Nephron (organoid): ENCODE measurements around the gene KCTD5.
A peak's percentile ranks its signal among the peaks of the same experiment; 100 is the strongest.

Experiments
- H3K27ac Mint-ChIP-seq, 3 experiments: 2 replicates each; pipeline ENCODE4 v1.8.0; 2020; ENCODE audit warnings: mixed read lengths in 3 of 3, mild to moderate bottlenecking in 2 of 3, moderate library complexity in 1 of 3
- H3K27me3 Mint-ChIP-seq: 2 replicates; pipeline ENCODE4 v1.8.0; 2021; ENCODE audit warnings: low read depth, mild to moderate bottlenecking, moderate library complexity, mixed read lengths
- H3K36me3 Mint-ChIP-seq: 2 replicates; pipeline ENCODE4 v1.8.0; 2020; ENCODE audit warnings: low read depth, mixed read lengths
- H3K4me1 Mint-ChIP-seq: 2 replicates; pipeline ENCODE4 v1.8.0; 2020; ENCODE audit warnings: mixed read lengths
- H3K4me3 Mint-ChIP-seq, 3 experiments: 2 replicates each; pipeline ENCODE4 v1.8.0; 2020; ENCODE audit warnings: mild to moderate bottlenecking in 3 of 3, mixed read lengths in 3 of 3, moderate library complexity in 2 of 3
- H3K9me3 Mint-ChIP-seq: 2 replicates; pipeline ENCODE4 v1.8.0; 2020; ENCODE audit warnings: mixed read lengths
- TF ChIP-seq, protein P1 (sequence below), 3 experiments: fragments of 200-600 bp; sonication (generic); IDR thresholded peaks; one replicate each; pipeline ENCODE4 v1.5.0; 2021; ENCODE audit warnings: antibody characterized with exemption in 3 of 3; ENCODE audit not compliant: unreplicated experiment in 3 of 3

KCTD5 gene

DNA sequence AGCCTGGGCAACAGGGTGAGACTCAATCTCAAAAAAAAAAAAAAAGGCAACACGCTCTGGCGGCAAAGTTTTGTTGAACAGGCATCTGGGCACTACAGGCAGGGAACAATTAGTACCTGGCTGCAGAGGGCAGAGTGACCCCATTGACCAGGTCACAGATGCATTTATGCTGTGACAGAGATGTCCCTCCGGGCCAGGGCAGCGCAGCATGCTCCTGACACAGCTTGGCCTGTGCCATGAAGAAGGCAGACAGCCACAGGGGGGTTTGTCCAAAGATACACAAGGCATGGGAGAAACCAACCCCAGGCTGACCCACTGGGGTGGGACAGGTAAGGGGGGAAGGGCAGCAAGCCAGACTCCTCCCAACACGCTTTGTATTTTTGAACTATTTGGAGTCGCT lies 62.4 kb downstream of the KCTD5 start:
- peaks cover 4% of the 10 kb centered on the region for H3K4me1 Mint-ChIP-seq
- no peaks in the 10 kb centered on the region for H3K9me3 Mint-ChIP-seq
- H3K4me3 Mint-ChIP-seq, result no peak overlapping the region
- TF ChIP-seq, protein P1, sequence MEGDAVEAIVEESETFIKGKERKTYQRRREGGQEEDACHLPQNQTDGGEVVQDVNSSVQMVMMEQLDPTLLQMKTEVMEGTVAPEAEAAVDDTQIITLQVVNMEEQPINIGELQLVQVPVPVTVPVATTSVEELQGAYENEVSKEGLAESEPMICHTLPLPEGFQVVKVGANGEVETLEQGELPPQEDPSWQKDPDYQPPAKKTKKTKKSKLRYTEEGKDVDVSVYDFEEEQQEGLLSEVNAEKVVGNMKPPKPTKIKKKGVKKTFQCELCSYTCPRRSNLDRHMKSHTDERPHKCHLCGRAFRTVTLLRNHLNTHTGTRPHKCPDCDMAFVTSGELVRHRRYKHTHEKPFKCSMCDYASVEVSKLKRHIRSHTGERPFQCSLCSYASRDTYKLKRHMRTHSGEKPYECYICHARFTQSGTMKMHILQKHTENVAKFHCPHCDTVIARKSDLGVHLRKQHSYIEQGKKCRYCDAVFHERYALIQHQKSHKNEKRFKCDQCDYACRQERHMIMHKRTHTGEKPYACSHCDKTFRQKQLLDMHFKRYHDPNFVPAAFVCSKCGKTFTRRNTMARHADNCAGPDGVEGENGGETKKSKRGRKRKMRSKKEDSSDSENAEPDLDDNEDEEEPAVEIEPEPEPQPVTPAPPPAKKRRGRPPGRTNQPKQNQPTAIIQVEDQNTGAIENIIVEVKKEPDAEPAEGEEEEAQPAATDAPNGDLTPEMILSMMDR (IDR thresholded peaks at IDR 0.05; ENCODE audit: unreplicated experiment in 3 of 3), result no peak
- peaks cover 3% of the 10 kb centered on the region for H3K36me3 Mint-ChIP-seq
- H3K27me3 Mint-ChIP-seq, result peaks cover 3% of the 10 kb centered on the region
- no peak overlapping the region for H3K27ac Mint-ChIP-seq

DNA sequence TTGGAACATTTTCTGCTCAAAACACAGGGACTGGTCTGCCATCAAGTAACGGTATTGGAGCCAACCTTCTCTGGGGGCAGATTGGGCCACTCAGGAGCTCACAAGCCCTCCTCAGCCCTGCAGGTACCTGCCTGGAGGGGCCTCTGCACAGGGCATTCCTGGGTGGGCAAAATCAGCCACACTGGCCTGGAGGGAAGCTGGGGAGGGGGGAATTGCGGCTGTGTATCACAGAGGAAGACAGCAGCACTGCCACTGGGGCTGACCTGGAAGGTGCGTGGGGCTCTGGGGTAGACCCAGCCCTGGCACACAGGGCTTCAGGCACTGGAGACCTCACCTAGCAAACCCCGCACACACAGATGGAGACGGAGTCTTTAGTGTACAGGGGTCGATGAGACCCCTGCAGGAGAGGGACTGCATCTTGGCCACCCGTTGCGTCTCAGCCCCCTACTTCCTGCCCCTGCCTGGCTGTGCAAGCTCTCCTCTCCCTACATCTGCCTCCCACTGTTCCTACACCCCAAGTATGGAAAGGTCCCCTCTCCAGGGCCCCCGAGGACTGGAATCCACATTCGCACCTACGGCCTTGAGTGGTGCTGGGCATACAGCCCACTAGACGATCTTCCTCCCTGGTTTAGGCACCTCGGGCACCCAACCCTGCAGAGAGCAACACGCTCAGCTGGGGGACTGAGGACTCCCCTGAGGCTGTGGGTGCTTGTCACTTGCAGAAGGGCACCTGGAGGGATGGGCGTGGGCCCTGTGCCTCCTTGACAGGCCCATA lies 63.0 kb downstream of the KCTD5 start:
- H3K4me3 Mint-ChIP-seq, result no peak overlapping the region
- peaks cover 3% of the 10 kb centered on the region for H3K36me3 Mint-ChIP-seq
- peaks cover 10% of the 10 kb centered on the region for H3K4me1 Mint-ChIP-seq
- no peaks in the 10 kb centered on the region for H3K9me3 Mint-ChIP-seq
- TF ChIP-seq, protein P1 (IDR thresholded peaks at IDR 0.05; ENCODE audit: unreplicated experiment in 3 of 3), result no peak
- H3K27ac Mint-ChIP-seq, result no peak overlapping the region
- H3K27me3 Mint-ChIP-seq, result peaks cover 3% of the 10 kb centered on the region

DNA sequence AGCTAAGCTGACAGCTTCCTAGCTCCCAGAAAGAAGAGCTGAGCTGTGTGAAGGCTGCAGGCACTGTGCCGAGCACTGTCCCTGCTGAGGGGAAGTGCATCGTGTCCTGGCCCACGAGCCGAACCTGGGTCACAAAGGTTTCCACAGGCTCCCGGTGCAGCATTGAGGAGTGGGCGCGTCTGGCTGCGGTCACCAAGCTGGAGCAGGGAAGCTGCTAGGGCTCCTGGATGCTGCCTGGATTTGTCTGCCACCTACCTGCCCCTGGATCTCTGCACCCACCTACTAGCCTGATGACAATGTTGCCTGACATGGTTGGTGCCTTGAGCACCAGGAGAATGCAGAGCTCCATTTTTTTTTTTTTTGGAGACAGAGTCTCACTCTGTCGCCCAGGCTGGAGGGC lies 63.6 kb downstream of the KCTD5 start:
- Mint-ChIP-seq H3K27ac (no peak overlapping the region), H3K9me3 (no peaks in the 10 kb centered on the region), H3K27me3 (no peaks in the 10 kb centered on the region), H3K4me1 (peaks cover 16% of the 10 kb centered on the region), H3K4me3 (no peak overlapping the region), H3K36me3 (peaks cover 3% of the 10 kb centered on the region)
- TF ChIP-seq, protein P1 (IDR thresholded peaks at IDR 0.05; ENCODE audit: unreplicated experiment in 3 of 3), result no peak

DNA sequence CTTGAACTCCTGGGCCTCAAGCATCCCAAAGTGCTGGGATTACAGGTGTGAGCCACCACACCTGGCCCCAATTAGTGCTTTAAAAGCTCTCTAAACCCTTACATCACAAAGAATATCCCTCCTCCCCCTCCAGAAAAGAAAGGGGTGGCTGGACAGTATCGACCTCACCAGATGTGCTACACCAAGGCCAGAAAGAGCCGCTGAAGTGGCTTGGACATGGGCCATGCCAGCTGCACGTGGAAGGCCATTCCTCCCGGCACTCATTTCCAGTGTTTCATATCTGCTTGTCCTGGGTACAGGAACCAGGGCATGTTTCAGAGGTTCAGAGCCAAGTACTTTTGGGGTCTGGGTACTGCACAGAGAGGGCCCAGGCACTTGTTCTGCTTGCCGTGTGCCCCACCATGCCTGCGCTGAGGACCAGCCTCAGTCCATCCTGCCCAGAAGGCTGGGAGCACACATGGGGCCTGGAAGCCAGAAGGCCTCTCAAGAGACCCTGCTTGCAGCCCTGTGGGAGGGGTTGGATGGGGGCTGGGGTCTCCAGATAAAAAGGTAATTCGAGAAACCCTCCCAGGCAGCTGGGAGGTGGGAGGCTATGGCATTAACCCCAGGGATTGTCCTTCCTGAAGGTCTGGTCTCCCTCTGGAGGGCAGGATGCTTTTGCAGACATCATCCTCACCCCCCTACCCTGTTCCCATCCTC lies 66.6 kb downstream of the KCTD5 start:
- TF ChIP-seq, protein P1 (IDR thresholded peaks at IDR 0.05; ENCODE audit: unreplicated experiment in 3 of 3), result no peak
- H3K27me3 Mint-ChIP-seq, result no peaks in the 10 kb centered on the region
- H3K9me3 Mint-ChIP-seq, result no peaks in the 10 kb centered on the region
- peaks cover 28% of the 10 kb centered on the region for H3K4me1 Mint-ChIP-seq
- H3K27ac Mint-ChIP-seq, result no peak overlapping the region
- no peak overlapping the region for H3K4me3 Mint-ChIP-seq
- H3K36me3 Mint-ChIP-seq, result peaks cover 5% of the 10 kb centered on the region

DNA sequence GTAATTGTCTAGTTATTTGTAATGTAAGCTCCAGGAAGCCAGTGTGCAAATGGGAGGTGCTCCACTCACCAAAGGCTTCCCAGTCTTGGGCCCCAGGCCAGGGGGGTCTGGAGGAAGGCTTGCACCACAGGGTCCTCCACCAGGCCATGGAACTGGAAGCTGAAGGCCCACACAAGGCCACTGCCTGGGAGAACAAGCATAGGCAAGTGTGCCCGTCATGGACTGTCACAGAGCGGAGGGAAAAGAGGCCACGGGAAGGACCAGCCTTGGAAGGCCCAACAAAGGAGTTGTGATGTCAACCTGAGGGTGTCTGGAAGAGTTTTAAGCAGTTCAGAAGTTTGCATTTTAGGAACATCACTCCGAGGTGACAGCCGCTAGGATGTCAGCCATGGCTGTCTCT lies 67.2 kb downstream of the KCTD5 start:
- TF ChIP-seq, protein P1 (IDR thresholded peaks at IDR 0.05; ENCODE audit: unreplicated experiment in 3 of 3), result no peak
- Mint-ChIP-seq H3K27me3 (no peaks in the 10 kb centered on the region), H3K4me3 (peak overlapping the region; percentile 63 to 78 (median 66))

More for the DNA sequence above, 67.2 kb downstream of the KCTD5 start:
- H3K36me3 Mint-ChIP-seq, result peaks cover 9% of the 10 kb centered on the region
- H3K4me1 Mint-ChIP-seq, result peaks cover 33% of the 10 kb centered on the region
- peak overlapping the region in 2 of 3 experiments; percentile 69 to 80 for H3K27ac Mint-ChIP-seq
- no peaks in the 10 kb centered on the region for H3K9me3 Mint-ChIP-seq
